Ishikawa (cell line): ENCODE results near the gene DENND1A.

ENCODE experiments used
- CEBPB ChIP-seq: IDR thresholded peaks from 2 replicates; pipeline ENCODE4 v1.6.1; 2012
- CREB1 ChIP-seq: IDR thresholded peaks from 2 replicates; pipeline ENCODE4 v1.6.1; 2012; ENCODE audit warnings: low read depth
- EGR1 ChIP-seq: IDR thresholded peaks from 2 replicates; pipeline ENCODE4 v1.6.1; 2012
- EP300 ChIP-seq: IDR thresholded peaks from 2 replicates; pipeline ENCODE4 v1.6.1; 2012; ENCODE audit warnings: borderline replicate concordance
- FOXM1 ChIP-seq: IDR thresholded peaks from 2 replicates; pipeline ENCODE4 v1.6.1; 2012; ENCODE audit warnings: low read depth, borderline replicate concordance
- NFIC ChIP-seq: IDR thresholded peaks from 2 replicates; pipeline ENCODE4 v1.6.1; 2012
- RAD21 ChIP-seq: IDR thresholded peaks from 2 replicates; pipeline ENCODE4 v1.6.1; 2012; ENCODE audit warnings: low read depth
- TAF1 ChIP-seq: IDR thresholded peaks from 2 replicates; pipeline ENCODE4 v1.6.1; 2012; ENCODE audit warnings: low read depth, mild to moderate bottlenecking
- TCF12 ChIP-seq: IDR thresholded peaks from 2 replicates; pipeline ENCODE4 v1.6.1; 2012; ENCODE audit warnings: low read depth
- TEAD4 ChIP-seq: IDR thresholded peaks from 2 replicates; pipeline ENCODE4 v1.6.1; 2012
- YY1 ChIP-seq: IDR thresholded peaks from 2 replicates; pipeline ENCODE4 v1.6.1; 2012; ENCODE audit warnings: low read depth
- ZBTB7A ChIP-seq: IDR thresholded peaks from 2 replicates; pipeline ENCODE4 v1.6.1; 2012; ENCODE audit warnings: low read depth
- TF ChIP-seq, protein P1 (sequence below): IDR thresholded peaks from 2 replicates; pipeline ENCODE4 v1.6.1; 2012
- TF ChIP-seq, protein P2 (sequence below): IDR thresholded peaks from 2 replicates; pipeline ENCODE4 v1.6.1; 2012; ENCODE audit warnings: low read depth, mild to moderate bottlenecking
- TF ChIP-seq, protein P3 (sequence below): IDR thresholded peaks from 2 replicates; pipeline ENCODE4 v1.6.1; 2012

The DENND1A gene

DNA sequence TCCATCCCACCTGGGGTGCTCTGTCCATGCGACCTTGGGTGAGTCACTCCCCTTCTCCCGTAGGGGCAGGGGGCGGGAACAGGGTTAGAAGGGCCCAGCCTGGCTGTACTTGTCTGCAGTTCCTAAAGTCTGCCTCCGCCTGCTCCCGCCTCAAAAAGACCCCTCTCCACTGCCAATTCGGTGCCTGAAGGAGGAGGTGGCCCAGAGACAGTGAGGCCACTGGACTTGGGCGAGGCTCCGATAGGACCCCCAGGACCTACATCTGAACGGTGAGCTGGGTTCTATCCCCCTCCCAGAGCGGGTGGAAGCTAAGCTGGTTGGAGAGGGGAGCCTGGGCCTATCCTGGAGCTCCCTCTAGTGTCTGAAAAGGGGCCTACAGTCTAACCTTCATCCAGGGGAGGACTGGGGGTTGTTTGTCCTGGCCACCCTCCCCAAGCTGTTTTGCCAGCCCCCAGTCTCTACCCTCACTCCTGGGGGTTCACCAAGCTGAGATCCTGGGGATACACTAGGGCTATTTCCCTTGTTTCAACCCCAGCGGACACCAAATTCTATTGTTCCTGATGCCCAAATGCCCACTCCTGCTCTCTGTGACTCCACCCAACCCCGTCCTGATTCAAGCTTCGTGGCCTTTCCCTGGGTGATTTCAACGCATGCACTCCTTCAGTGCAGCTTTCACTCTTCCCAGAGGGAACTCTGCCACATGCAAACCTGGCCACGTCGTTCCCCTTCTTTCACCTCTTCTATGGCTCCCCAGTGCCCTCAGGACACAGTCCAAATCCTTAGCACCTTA lies 580.0 kb downstream of the DENND1A start:
- TF ChIP-seq TAF1 (no peak; the same call in 1 of the 2 replicates), FOXM1 (no peak), CEBPB (no peak), ZBTB7A (peak; percentile 71), TEAD4 (no peak), TCF12 (no peak), EGR1 (no peak), EP300 (no peak), CREB1 (no peak), NFIC (no peak), YY1 (no peak), RAD21 (peak; percentile 100)
- TF ChIP-seq, protein P1, sequence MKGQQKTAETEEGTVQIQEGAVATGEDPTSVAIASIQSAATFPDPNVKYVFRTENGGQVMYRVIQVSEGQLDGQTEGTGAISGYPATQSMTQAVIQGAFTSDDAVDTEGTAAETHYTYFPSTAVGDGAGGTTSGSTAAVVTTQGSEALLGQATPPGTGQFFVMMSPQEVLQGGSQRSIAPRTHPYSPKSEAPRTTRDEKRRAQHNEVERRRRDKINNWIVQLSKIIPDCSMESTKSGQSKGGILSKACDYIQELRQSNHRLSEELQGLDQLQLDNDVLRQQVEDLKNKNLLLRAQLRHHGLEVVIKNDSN = no peak
- TF ChIP-seq, protein P2, sequence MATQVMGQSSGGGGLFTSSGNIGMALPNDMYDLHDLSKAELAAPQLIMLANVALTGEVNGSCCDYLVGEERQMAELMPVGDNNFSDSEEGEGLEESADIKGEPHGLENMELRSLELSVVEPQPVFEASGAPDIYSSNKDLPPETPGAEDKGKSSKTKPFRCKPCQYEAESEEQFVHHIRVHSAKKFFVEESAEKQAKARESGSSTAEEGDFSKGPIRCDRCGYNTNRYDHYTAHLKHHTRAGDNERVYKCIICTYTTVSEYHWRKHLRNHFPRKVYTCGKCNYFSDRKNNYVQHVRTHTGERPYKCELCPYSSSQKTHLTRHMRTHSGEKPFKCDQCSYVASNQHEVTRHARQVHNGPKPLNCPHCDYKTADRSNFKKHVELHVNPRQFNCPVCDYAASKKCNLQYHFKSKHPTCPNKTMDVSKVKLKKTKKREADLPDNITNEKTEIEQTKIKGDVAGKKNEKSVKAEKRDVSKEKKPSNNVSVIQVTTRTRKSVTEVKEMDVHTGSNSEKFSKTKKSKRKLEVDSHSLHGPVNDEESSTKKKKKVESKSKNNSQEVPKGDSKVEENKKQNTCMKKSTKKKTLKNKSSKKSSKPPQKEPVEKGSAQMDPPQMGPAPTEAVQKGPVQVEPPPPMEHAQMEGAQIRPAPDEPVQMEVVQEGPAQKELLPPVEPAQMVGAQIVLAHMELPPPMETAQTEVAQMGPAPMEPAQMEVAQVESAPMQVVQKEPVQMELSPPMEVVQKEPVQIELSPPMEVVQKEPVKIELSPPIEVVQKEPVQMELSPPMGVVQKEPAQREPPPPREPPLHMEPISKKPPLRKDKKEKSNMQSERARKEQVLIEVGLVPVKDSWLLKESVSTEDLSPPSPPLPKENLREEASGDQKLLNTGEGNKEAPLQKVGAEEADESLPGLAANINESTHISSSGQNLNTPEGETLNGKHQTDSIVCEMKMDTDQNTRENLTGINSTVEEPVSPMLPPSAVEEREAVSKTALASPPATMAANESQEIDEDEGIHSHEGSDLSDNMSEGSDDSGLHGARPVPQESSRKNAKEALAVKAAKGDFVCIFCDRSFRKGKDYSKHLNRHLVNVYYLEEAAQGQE = no peak
- TF ChIP-seq, protein P3, sequence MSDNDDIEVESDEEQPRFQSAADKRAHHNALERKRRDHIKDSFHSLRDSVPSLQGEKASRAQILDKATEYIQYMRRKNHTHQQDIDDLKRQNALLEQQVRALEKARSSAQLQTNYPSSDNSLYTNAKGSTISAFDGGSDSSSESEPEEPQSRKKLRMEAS = no peak

DNA sequence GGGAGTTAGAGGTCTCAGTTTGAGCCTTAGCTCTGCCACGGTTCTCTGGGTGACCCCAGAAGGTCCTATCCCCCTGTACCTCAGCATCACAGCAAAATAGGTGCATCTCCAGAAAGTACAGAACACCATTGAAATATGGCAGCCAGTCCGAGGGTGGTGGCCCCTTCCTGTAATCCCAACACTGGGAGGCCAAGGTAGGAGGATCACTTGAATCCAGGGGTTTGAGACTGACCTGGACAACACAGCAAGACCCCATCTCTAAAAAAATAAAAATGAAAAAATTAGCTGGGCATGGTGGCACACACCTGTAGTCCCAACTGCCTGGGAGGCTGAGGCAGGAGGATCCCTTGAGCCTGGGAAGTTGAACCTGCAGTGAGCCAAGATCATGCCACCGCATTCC lies 580.9 kb downstream of the DENND1A start:
- TF ChIP-seq TCF12 (no peak), FOXM1 (no peak), EP300 (no peak), ZBTB7A (no peak), CEBPB (no peak), RAD21 (no peak), TAF1 (no peak), YY1 (no peak)
- TF ChIP-seq, protein P3 = no peak
- TF ChIP-seq, protein P1 = no peak
- TF ChIP-seq, protein P2 = no peak

DNA sequence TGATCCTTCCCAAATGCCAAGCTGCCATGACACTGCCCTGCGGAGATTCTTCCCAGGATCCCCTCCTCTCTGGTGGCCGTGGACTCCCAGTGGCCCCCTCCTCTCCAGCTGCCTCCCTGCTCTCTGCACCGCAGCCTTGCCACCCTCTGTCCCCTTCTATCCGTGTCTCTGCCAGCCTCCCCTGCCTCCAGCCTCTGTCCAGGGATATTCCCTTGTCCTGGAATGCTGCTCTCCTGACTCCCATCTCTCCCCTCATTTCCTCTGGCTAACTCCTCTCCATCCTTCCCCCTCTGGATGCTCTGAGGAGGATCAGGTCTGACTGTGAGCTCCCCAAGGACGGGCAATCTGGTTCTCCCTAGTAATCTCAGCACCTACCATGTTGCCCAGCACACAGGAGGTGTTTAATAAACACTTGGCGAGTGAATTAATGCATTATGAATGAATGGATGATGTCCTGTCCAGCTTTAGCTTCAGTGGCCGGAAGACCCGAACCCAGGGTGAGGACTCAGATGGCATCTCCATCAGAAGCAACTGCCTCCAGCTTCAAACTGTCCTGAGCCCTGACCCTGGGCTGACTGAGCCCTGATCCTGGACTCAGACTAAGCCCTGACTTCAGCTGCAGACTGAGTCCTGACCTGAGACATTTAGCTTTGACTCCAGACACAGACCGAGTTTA lies 581.5 kb downstream of the DENND1A start:
- TF ChIP-seq RAD21 = no peak
- TF ChIP-seq, protein P3 = no peak
- TF ChIP-seq TCF12 = no peak
- TF ChIP-seq YY1 = no peak
- TF ChIP-seq ZBTB7A = no peak
- no peak for TF ChIP-seq CREB1
- no peak for TF ChIP-seq TAF1
- TF ChIP-seq, protein P2 = no peak
- no peak for TF ChIP-seq EP300
- TF ChIP-seq NFIC = no peak
- no peak for TF ChIP-seq CEBPB
- TF ChIP-seq, protein P1 = no peak
- TF ChIP-seq FOXM1 = no peak
- no peak for TF ChIP-seq TEAD4
